DMS 273 (cell line): ENCODE data around the gene QSER1.
A peak's percentile ranks its signal among the peaks of the same experiment; 100 is the strongest.
"Not testable (repeated sequence)": the region's sequence is repeated elsewhere in the genome, so short reads cannot be mapped to it uniquely, and the experiment has no call there.

ENCODE experiments used
- DNase-seq: peaks from one replicate; lab custom pipeline; 2025; ENCODE audit not compliant: unreplicated experiment; lab: John Stamatoyannopoulos, UW

QSER1 gene

GRCh38 chr11:32932196-32932595 is 39.6 kb downstream of the QSER1 start:
- DNase-seq: no peak

- DNase-seq: peak; percentile 25
Measured at GRCh38 chr11:32935462-32936029, 42.9 kb downstream of the QSER1 start.

GRCh38 chr11:32936178-32936577 is 43.6 kb downstream of the QSER1 start:
- not testable (repeated sequence) for DNase-seq

GRCh38 chr11:32937283-32937682 is 44.7 kb downstream of the QSER1 start:
- not testable (repeated sequence) for DNase-seq

GRCh38 chr11:32939046-32939445 is 46.4 kb downstream of the QSER1 start:
- DNase-seq: no peak

- no peak for DNase-seq
Measured at GRCh38 chr11:32939866-32940265, 47.3 kb downstream of the QSER1 start.

GRCh38 chr11:32940865-32941264 is 48.3 kb downstream of the QSER1 start:
- DNase-seq: no peak

GRCh38 chr11:32947978-32948377 is 55.4 kb downstream of the QSER1 start:
- DNase-seq: no peak

- no peak for DNase-seq
Measured at GRCh38 chr11:32949739-32950138, 57.1 kb downstream of the QSER1 start.

- no peak for DNase-seq
Measured at GRCh38 chr11:32952421-32952820, 59.8 kb downstream of the QSER1 start.

GRCh38 chr11:32953700-32954099 is 61.1 kb downstream of the QSER1 start:
- no peak for DNase-seq

GRCh38 chr11:32960553-32961164 is 68.0 kb downstream of the QSER1 start:
- peak; percentile 57 for DNase-seq

- no peak for DNase-seq
Measured at GRCh38 chr11:32962016-32962415, 69.4 kb downstream of the QSER1 start.

GRCh38 chr11:32963721-32964120 is 71.1 kb downstream of the QSER1 start:
- DNase-seq: no peak

- no peak for DNase-seq
Measured at GRCh38 chr11:32968541-32968940, 75.9 kb downstream of the QSER1 start.

- not testable (repeated sequence) for DNase-seq
Measured at GRCh38 chr11:32972233-32972632, 79.6 kb downstream of the QSER1 start.

- no peak for DNase-seq
Measured at GRCh38 chr11:32972781-32973180, 80.2 kb downstream of the QSER1 start.

- DNase-seq: no peak
Measured at GRCh38 chr11:32982626-32983025, 90.0 kb downstream of the QSER1 start.

GRCh38 chr11:32983506-32983905 is 90.9 kb downstream of the QSER1 start:
- no peak for DNase-seq

- no peak for DNase-seq
Measured at GRCh38 chr11:32985600-32985999, 93.0 kb downstream of the QSER1 start.

- DNase-seq: no peak
Measured at GRCh38 chr11:32987851-32988250, 95.2 kb downstream of the QSER1 start.

GRCh38 chr11:32990481-32990880 is 97.9 kb downstream of the QSER1 start:
- DNase-seq: no peak

GRCh38 chr11:32991427-32991826 is 98.8 kb downstream of the QSER1 start:
- DNase-seq: no peak
